Measurements from ENCODE around the gene SULT2B1. TPM values are rescaled to one million over a fixed set of nuclear protein-coding genes. Genes with fewer than 3 reads are reported as not detected.
A peak's percentile ranks its signal among the peaks of the same experiment; 100 is the strongest.

SULT2B1 gene
- total RNA-seq, 2 donors from 2014 or later = not detected

DNA sequence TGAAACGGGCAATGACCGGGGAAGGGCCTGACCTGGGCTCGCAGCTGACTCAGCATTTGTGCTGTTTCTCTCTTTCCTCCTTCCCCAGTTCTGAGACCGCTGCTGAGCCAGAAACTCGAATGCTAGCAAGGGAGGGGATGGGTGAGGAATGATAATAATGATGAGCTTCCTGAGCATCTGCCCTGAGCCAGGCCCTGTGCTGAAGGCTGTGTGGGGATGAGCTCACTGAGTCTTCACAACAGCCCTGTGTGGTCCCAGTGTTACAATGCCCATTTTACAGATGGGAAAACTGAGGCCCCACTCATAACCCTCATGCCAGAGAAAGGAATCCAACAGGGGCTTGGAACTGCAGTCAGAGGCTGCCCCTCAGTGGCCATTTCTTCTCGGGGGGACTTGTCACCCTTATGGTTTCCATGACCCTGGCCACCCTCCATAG is 8.1 kb downstream of the SULT2B1 start:
- TF ChIP-seq, protein P1, sequence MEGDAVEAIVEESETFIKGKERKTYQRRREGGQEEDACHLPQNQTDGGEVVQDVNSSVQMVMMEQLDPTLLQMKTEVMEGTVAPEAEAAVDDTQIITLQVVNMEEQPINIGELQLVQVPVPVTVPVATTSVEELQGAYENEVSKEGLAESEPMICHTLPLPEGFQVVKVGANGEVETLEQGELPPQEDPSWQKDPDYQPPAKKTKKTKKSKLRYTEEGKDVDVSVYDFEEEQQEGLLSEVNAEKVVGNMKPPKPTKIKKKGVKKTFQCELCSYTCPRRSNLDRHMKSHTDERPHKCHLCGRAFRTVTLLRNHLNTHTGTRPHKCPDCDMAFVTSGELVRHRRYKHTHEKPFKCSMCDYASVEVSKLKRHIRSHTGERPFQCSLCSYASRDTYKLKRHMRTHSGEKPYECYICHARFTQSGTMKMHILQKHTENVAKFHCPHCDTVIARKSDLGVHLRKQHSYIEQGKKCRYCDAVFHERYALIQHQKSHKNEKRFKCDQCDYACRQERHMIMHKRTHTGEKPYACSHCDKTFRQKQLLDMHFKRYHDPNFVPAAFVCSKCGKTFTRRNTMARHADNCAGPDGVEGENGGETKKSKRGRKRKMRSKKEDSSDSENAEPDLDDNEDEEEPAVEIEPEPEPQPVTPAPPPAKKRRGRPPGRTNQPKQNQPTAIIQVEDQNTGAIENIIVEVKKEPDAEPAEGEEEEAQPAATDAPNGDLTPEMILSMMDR (IDR thresholded peaks at IDR 0.05) = no peak
- Histone ChIP-seq H3K27ac (no peak overlapping the region), H3K27me3 (no peaks in the 10 kb centered on the region), H3K4me1 (no peaks in the 10 kb centered on the region), H3K4me3 (no peak overlapping the region), H3K9me3 (no peaks in the 10 kb centered on the region), H3K36me3 (no peaks in the 10 kb centered on the region)
- DNase-seq (ENCODE audit: low spot score) = no peak

DNA sequence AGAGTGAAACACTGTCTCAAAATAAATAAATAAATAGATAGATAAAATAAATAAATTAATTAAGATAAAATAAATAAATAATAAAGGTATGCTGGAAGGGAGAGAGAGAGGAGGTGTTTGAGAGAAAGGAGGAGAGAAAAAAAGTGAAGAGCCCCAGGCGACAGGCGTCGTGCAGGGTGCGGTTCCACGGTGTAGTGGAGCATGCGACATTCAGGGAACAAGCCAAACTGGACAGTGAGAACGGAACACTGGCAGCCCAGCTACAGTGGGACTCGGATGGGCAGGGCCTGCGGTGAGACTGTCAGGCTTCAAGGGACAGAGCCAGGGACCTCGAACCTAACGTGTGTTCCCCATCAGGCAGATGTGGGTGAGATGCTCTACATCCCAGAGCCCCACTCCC is 9.4 kb downstream of the SULT2B1 start:
- H3K27ac ChIP-seq = no peak overlapping the region
- no peak overlapping the region for H3K4me3 ChIP-seq
- no peaks in the 10 kb centered on the region for H3K27me3 ChIP-seq
- DNase-seq (ENCODE audit: low spot score) = no peak
- TF ChIP-seq, protein P1 (IDR thresholded peaks at IDR 0.05) = no peak
- H3K9me3 ChIP-seq = no peaks in the 10 kb centered on the region
- H3K4me1 ChIP-seq = no peaks in the 10 kb centered on the region
- no peaks in the 10 kb centered on the region for H3K36me3 ChIP-seq

DNA sequence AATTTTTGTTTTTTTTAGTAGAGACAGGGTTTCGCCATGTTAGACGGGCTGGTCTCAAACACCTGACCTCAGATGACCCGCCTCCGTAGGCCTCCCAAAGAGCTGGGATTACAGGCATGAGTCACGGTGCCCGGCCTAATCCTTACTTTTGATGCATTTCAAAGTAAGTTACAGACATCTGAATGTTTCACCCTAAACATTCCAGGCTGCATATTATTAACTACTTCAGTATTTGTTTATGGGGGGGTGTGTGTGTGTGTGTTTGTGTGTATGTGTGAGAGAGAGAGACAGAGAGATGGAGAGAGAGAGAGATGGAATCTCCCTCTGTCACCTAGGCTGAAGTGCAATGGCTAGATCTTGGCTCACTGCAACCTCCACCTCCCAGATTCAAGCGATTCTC is 13.1 kb downstream of the SULT2B1 start:
- no peaks in the 10 kb centered on the region for H3K9me3 ChIP-seq
- no peaks in the 10 kb centered on the region for H3K36me3 ChIP-seq
- no peak overlapping the region for H3K27ac ChIP-seq
- no peak for DNase-seq (ENCODE audit: low spot score)
- TF ChIP-seq, protein P1 (IDR thresholded peaks at IDR 0.05) = no peak
- H3K27me3 ChIP-seq = no peaks in the 10 kb centered on the region
- peaks cover 0 to 14% of the 10 kb centered on the region in 2 donors for H3K4me1 ChIP-seq
- H3K4me3 ChIP-seq = no peak overlapping the region

DNA sequence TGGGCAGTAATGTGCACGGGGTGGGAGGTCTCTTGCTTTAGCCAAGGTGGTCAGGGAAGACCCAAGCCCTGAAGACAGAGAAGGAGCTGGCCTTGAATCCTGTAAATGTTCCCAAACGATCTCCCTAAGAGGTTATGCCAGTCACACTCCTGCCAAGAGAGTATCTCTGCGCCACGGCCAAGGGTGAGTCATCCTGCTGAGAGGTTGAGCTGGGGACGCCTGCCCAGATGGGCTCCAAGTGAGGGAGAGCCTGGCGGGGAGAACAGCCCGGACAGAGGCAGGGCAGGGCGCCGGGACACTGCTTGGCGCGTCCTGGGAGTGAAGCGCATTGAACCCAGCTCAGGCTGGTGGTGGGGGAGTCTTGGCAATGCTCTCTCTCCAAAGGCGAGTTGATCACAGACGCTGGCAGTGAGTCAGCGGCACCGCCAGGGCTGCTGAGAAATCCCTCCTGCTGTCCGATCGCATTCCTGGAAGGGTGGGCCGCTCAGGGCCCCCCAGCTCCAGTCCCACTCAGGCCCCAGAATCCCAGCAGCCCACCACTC is 16.4 kb downstream of the SULT2B1 start:
- peaks cover 0 to 14% of the 10 kb centered on the region in 2 donors for H3K4me1 ChIP-seq
- no peaks in the 10 kb centered on the region for H3K27me3 ChIP-seq
- TF ChIP-seq, protein P1 (IDR thresholded peaks at IDR 0.05) = no peak
- H3K36me3 ChIP-seq = no peaks in the 10 kb centered on the region
- peak; percentile 91 for DNase-seq (ENCODE audit: low spot score)
- H3K9me3 ChIP-seq = no peaks in the 10 kb centered on the region
- H3K27ac ChIP-seq = peak overlapping the region; percentile 80 to 82
- H3K4me3 ChIP-seq = no peak overlapping the region

DNA sequence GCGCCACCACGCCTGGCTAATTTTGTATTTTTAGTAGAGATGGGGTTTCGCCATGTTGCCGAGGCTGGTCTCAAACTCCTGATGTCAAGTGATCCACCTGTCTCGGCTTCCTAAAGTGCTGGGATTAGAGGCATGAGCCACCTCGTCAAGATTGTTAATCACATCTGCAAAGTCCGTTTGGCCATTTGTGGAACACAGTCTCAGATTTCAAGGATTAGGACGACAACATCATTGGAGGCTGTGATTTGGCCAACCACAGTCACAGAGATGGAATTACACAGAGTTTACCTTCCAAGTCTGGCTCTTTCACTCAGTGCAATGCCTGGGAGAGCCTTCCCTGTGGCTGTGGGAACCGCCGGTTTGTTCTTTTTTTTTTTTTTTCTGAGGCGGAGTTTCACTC is 17.8 kb downstream of the SULT2B1 start:
- Histone ChIP-seq H3K4me1 (peaks cover 0 to 14% of the 10 kb centered on the region in 2 donors), H3K27me3 (no peaks in the 10 kb centered on the region), H3K9me3 (no peaks in the 10 kb centered on the region), H3K4me3 (no peak overlapping the region), H3K27ac (no peak overlapping the region), H3K36me3 (no peaks in the 10 kb centered on the region)
- TF ChIP-seq, protein P1 (IDR thresholded peaks at IDR 0.05) = no peak
- no peak for DNase-seq (ENCODE audit: low spot score)
